ENCODE measurements around the gene DPCD. TPM values are rescaled to one million over a fixed set of nuclear protein-coding genes. Genes with fewer than 3 reads are reported as not detected.
"Not testable (repeated sequence)": the region's sequence is repeated elsewhere in the genome, so short reads cannot be mapped to it uniquely, and the experiment has no call there.

DPCD gene
- total RNA-seq, 1 donor from 2014 or later = 18.3 TPM

DNA sequence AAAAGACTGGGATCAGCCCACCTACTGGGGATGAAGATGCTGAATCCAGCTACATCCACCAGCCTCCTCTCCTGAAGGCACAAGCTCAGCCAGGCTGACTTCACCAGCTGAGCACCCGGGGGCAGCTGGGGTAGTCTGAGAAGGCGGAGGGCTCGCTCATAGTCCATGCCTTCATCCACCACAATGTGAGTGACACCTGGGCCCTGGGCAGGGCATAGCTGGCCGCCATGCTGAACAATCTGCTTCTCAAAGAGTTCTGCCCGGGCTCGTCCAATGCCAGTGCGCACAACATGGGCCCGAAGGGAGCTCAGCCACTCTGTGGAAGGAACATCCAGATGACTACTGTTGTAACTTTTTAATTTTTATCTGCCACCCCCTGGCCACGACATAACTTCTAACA lies 2.3 kb upstream of the DPCD start:
- no peaks in the 10 kb centered on the region for H3K27me3 Mint-ChIP-seq (ENCODE audit: low read depth)
- no peak overlapping the region for H3K4me3 Mint-ChIP-seq (ENCODE audit: unreplicated experiment)
- DNase-seq (ENCODE audit: low spot score) = no peak

DNA sequence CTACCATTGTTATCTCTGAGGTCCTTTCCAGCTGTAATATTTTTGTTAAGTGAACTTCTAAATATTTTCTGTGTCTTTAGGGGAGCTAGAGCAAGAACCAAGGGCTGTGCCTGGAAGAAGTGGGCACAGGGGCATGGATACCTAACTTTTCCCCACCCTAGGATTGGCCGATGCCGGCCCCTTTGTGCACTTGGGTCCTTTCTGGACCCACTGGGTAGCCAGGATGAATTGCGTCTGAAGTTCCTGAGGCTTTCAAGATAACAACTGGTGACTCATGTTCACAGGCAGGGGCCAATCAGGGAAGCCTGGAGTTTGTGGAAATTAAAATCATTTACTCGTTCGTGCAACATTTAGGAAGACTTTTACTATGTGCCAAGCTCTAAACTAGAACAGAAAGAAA lies 758 bp downstream of the DPCD start:
- H3K4me3 Mint-ChIP-seq (ENCODE audit: unreplicated experiment) = peak overlapping the region; percentile 95
- no peak overlapping the region for H3K27ac Mint-ChIP-seq (ENCODE audit: unreplicated experiment)
- no peak for DNase-seq (ENCODE audit: low spot score)
- H3K27me3 Mint-ChIP-seq (ENCODE audit: low read depth) = no peaks in the 10 kb centered on the region
- no peaks in the 10 kb centered on the region for H3K36me3 Mint-ChIP-seq (ENCODE audit: low read depth)
- peaks cover 27% of the 10 kb centered on the region for H3K4me1 Mint-ChIP-seq (ENCODE audit: low read depth)
- TF ChIP-seq, protein P1, sequence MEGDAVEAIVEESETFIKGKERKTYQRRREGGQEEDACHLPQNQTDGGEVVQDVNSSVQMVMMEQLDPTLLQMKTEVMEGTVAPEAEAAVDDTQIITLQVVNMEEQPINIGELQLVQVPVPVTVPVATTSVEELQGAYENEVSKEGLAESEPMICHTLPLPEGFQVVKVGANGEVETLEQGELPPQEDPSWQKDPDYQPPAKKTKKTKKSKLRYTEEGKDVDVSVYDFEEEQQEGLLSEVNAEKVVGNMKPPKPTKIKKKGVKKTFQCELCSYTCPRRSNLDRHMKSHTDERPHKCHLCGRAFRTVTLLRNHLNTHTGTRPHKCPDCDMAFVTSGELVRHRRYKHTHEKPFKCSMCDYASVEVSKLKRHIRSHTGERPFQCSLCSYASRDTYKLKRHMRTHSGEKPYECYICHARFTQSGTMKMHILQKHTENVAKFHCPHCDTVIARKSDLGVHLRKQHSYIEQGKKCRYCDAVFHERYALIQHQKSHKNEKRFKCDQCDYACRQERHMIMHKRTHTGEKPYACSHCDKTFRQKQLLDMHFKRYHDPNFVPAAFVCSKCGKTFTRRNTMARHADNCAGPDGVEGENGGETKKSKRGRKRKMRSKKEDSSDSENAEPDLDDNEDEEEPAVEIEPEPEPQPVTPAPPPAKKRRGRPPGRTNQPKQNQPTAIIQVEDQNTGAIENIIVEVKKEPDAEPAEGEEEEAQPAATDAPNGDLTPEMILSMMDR (IDR thresholded peaks at IDR 0.05) = no peak
- H3K9me3 Mint-ChIP-seq (ENCODE audit: low read depth) = no peaks in the 10 kb centered on the region

More for the DNA sequence above, 2.3 kb upstream of the DPCD start:
- Mint-ChIP-seq H3K4me1 (ENCODE audit: low read depth) (peaks cover 27% of the 10 kb centered on the region), H3K36me3 (ENCODE audit: low read depth) (peaks cover 3% of the 10 kb centered on the region), H3K27ac (ENCODE audit: unreplicated experiment) (no peak overlapping the region), H3K9me3 (ENCODE audit: low read depth) (no peaks in the 10 kb centered on the region)
- TF ChIP-seq, protein P1 (IDR thresholded peaks at IDR 0.05) = no peak

DNA sequence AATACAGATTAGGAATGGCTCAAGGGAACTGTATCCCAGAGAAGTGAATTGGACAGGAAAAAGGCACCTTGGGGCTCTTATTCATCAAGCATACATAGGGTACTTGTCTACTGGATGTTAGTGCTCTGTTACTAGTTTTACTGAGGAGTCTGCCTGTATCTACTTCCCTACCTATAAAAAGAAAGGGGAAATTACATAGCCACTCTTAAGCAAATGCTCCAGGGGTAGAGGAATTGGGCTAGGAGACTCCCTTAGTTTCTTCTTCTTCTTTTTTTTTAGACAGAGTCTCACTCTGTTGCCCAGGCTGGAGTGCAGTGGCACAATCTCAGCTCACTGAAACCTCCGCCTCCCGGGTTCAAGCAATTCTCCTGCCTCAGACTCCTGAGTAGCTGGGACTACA lies 5.2 kb downstream of the DPCD start:
- H3K27me3 Mint-ChIP-seq (ENCODE audit: low read depth) = not testable (repeated sequence)

DNA sequence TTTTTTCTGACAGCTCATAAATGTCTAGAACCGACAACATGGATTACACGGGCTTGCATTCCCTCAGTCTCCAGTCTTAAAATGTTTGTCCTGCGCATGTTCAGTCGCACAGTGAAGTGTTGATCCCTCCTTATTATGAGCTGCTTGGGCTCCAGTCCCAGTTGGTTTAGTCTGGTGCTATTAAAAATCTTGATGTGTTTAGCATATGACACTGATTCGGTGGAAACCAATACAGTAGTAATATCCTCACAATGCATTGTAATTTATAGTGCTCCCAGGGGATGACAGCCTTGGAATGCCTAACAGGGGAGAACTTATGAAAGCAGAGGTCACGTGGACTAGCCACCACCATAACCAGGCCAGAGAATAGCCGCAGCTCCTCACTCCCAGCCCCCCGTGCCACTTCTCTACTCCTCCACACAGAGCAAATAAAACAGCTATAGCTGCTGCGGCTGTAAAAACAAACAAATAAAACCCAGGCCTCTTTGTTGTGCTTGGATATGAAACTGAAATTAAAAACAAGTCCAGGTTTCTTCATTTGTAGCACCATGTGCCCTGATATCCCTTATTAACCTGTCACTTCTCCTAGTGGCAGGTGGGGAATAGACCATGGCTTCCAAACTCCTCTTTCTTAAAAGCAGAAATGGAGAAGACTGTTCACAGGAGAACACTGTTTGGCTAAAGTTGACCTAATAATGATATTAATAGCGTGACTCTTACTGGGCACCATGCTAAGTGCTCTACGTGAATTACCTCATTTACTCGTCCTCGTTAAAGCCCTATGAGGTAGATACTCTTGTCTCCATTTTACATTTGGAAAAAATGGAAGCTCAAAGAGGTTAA lies 7.7 kb downstream of the DPCD start:
- Mint-ChIP-seq H3K4me1 (ENCODE audit: low read depth) (no peaks in the 10 kb centered on the region), H3K9me3 (ENCODE audit: low read depth) (no peaks in the 10 kb centered on the region), H3K27ac (ENCODE audit: unreplicated experiment) (no peak overlapping the region), H3K4me3 (ENCODE audit: unreplicated experiment) (no peak overlapping the region), H3K27me3 (ENCODE audit: low read depth) (no peaks in the 10 kb centered on the region), H3K36me3 (ENCODE audit: low read depth) (no peaks in the 10 kb centered on the region)
- TF ChIP-seq, protein P1 (IDR thresholded peaks at IDR 0.05) = no peak
- DNase-seq (ENCODE audit: low spot score) = no peak

More for the DNA sequence above, 5.2 kb downstream of the DPCD start:
- not testable (repeated sequence) for H3K9me3 Mint-ChIP-seq (ENCODE audit: low read depth); H3K4me3 Mint-ChIP-seq (ENCODE audit: unreplicated experiment); H3K27ac Mint-ChIP-seq (ENCODE audit: unreplicated experiment); DNase-seq (ENCODE audit: low spot score); H3K36me3 Mint-ChIP-seq (ENCODE audit: low read depth)
- peaks cover 11% of the 10 kb centered on the region for H3K4me1 Mint-ChIP-seq (ENCODE audit: low read depth)

DNA sequence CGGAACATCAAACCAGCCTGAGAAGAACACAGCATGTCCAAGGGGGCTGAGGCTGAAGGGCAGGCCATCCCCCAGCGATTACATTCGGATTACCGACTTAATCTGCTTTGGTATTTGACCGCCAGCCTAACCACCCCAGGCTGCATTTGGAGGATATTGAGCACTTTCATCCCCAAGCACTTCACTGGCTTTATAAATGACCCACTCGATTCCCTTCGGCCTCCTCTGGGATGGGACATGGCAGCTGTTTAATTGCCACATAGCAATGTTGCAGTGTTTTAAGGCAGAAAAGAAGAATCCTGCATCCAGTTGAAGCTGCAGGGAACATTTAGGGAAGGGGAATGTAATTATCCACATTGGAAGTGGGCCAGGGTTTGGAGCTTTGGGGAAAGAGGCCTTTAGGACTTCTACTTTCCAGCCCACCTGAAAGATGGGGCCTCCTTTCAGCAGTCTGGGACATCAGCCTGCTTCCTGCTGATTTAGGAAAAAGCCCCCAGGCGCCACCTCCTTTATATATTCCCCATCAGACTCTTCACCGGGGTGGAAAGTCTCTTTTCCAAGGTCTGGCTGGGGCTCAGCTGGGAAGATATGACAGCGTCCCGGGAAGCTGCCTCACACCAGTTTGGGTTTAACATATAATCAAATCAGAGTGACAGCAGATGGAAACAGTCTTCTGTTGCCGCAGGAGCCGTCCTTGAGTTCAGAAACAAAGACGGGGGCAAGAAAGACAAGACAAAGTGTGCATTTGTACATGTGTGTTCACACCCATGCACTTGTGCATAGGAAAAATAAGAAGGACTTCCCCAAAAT lies 9.2 kb downstream of the DPCD start:
- no peak overlapping the region for H3K27ac Mint-ChIP-seq (ENCODE audit: unreplicated experiment)
- no peaks in the 10 kb centered on the region for H3K36me3 Mint-ChIP-seq (ENCODE audit: low read depth)
- DNase-seq (ENCODE audit: low spot score) = no peak

More for the DNA sequence above, 9.2 kb downstream of the DPCD start:
- Mint-ChIP-seq H3K4me3 (ENCODE audit: unreplicated experiment) (no peak overlapping the region), H3K27me3 (ENCODE audit: low read depth) (no peaks in the 10 kb centered on the region), H3K4me1 (ENCODE audit: low read depth) (no peaks in the 10 kb centered on the region), H3K9me3 (ENCODE audit: low read depth) (no peaks in the 10 kb centered on the region)
- TF ChIP-seq, protein P1 (IDR thresholded peaks at IDR 0.05) = no peak

Measured in chondrocyte (in vitro differentiated cells).